SK-N-MC (cell line): ENCODE results near the gene BBS4.
A peak's percentile ranks its signal among the peaks of the same experiment; 100 is the strongest.

Experiments
- EZH2 ChIP-seq: fragments of 200-600 bp; sonication (generic); IDR thresholded peaks from one replicate; pipeline ENCODE4 v1.6.1; 2017; ENCODE audit warnings: antibody characterized with exemption
- FOXP2 ChIP-seq: optimal IDR thresholded peaks from 2 replicates; pipeline ENCODE3; 2011; ENCODE audit warnings: mild to moderate bottlenecking, moderate library complexity; ENCODE audit not compliant: insufficient read depth; ENCODE audit errors: extremely low read length, control extremely low read depth
- POLR2AphosphoS5 ChIP-seq: IDR thresholded peaks from 2 replicates; pipeline ENCODE4 v1.6.1; 2012; ENCODE audit warnings: mild to moderate bottlenecking, low read depth, low read length, borderline replicate concordance

DNA sequence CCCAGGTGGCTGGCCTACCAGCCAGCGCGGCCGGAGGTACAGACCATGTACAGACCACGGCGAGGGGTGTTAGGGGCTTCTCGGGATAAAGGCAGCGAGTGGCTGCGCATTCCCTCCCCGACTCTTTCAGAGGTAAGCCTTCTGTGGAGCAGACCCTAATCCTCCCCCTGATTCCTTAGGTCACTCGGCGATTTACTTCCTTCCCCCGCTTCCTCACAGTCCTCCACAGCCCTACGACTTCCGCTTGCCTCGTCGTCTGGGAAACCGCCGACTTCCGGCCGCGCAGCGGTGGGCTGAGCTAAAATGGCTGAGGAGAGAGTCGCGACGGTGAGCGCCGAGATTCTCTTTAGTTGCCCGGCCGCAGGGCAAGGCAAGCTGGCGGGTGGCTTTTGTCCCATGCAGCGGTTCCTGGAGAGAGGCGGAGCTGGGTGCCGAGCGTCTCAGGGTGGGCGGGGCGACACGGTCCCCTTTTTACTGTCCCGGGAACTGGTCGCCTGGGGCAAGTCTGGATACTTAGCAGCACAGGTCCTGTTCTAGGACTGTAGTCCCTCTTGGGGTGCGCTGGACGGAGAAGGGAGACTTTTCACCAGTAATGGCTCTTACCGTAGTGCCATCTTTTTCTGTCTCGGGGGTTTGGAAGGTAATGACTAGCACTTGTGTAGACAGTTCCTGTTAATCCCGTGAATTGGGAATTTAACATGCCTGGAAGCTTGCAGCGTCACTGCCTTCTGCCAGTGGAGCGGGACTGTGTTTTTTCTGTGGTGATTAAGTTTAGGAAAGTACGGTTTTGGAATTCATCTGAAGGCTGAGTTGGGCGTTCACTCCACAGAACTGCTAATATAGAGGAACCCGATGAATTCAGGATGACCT is at the start of gene BBS4, which contains the start of gene HIGD2B:
- TF ChIP-seq EZH2 (no peak), POLR2AphosphoS5 (peak; percentile 88), FOXP2 (no peak)
